H9 (cell line): ENCODE data around the gene LMO3. TPM values are rescaled to one million over a fixed set of nuclear protein-coding genes. Genes with fewer than 3 reads are reported as not detected.
A peak's percentile ranks its signal among the peaks of the same experiment; 100 is the strongest.

Experiments
- DNase-seq: peaks from one replicate; pipeline ENCODE4 v3.0.0-alpha.2; 2017
- H2AFZ ChIP-seq: one replicate; pipeline ENCODE4 v1.6.1; 2013; ENCODE audit warnings: mild to moderate bottlenecking, low read length, control low read depth, moderate library complexity
- H2AK5ac ChIP-seq: 2 replicates; pipeline ENCODE4 v1.6.1; 2013; ENCODE audit warnings: low read length, control low read depth, mixed read lengths; ENCODE audit not compliant: insufficient read length
- H2BK120ac ChIP-seq: one replicate; pipeline ENCODE4 v1.6.1; 2013; ENCODE audit warnings: low read depth, mild to moderate bottlenecking, low read length, control low read depth, inconsistent platforms; ENCODE audit not compliant: poor library complexity, severe bottlenecking
- H2BK12ac ChIP-seq: 2 replicates; pipeline ENCODE4 v1.6.1; 2013; ENCODE audit warnings: low read length, control low read depth, mixed read lengths, low read depth; ENCODE audit not compliant: insufficient read length
- H2BK15ac ChIP-seq: 2 replicates; pipeline ENCODE4 v1.6.1; 2013; ENCODE audit warnings: low read depth, low read length, control low read depth
- H2BK20ac ChIP-seq: one replicate; pipeline ENCODE4 v1.6.1; 2013; ENCODE audit warnings: low read depth, mild to moderate bottlenecking, low read length, control low read depth, inconsistent platforms; ENCODE audit not compliant: poor library complexity, severe bottlenecking
- H2BK5ac ChIP-seq: 2 replicates; pipeline ENCODE4 v1.6.1; 2013; ENCODE audit warnings: low read length, control low read depth, mixed read lengths; ENCODE audit not compliant: insufficient read length
- H3K14ac ChIP-seq: 2 replicates; pipeline ENCODE4 v1.6.1; 2013; ENCODE audit warnings: low read length, control low read depth; ENCODE audit not compliant: insufficient read depth
- H3K18ac ChIP-seq: 2 replicates; pipeline ENCODE4 v1.6.1; 2013; ENCODE audit warnings: low read depth, mild to moderate bottlenecking, mixed read lengths, low read length, control low read depth; ENCODE audit not compliant: insufficient read length
- H3K23ac ChIP-seq: 2 replicates; pipeline ENCODE4 v1.6.1; 2013; ENCODE audit warnings: low read length, control low read depth, mixed read lengths, low read depth; ENCODE audit not compliant: insufficient read length
- H3K23me2 ChIP-seq: 2 replicates; pipeline ENCODE4 v1.6.1; 2013; ENCODE audit warnings: low read depth, mild to moderate bottlenecking, mixed read lengths, low read length, control low read depth; ENCODE audit not compliant: insufficient read length, poor library complexity, severe bottlenecking
- H3K27ac ChIP-seq: 2 replicates; pipeline ENCODE4 v1.5.1; 2013; ENCODE audit warnings: low read length, control low read depth, mixed read lengths, low read depth; ENCODE audit not compliant: insufficient read length
- H3K27me3 ChIP-seq: 2 replicates; pipeline ENCODE4 v1.6.1; 2013; ENCODE audit warnings: low read length, control low read depth, inconsistent platforms; ENCODE audit not compliant: insufficient read depth
- H3K4ac ChIP-seq: 2 replicates; pipeline ENCODE4 v1.6.1; 2013; ENCODE audit warnings: low read depth, mild to moderate bottlenecking, control low read depth, inconsistent platforms, low read length, moderate library complexity
- H3K4me1 ChIP-seq: 2 replicates; pipeline ENCODE4 v1.6.1; 2013; ENCODE audit warnings: low read length, control low read depth, inconsistent platforms; ENCODE audit not compliant: insufficient read depth
- H3K4me2 ChIP-seq: 2 replicates; pipeline ENCODE4 v1.6.1; 2013; ENCODE audit warnings: low read length, control low read depth, mixed read lengths; ENCODE audit not compliant: insufficient read length, insufficient read depth
- H3K56ac ChIP-seq: 2 replicates; pipeline ENCODE4 v1.6.1; 2013; ENCODE audit warnings: low read depth, mild to moderate bottlenecking, mixed read lengths, low read length, control low read depth; ENCODE audit not compliant: insufficient read length
- H3K79me1 ChIP-seq: 2 replicates; pipeline ENCODE4 v1.6.1; 2013; ENCODE audit warnings: low read depth, mild to moderate bottlenecking, moderate library complexity, low read length, control low read depth, inconsistent platforms; ENCODE audit not compliant: insufficient read depth, poor library complexity, severe bottlenecking
- H3K79me2 ChIP-seq: 2 replicates; pipeline ENCODE4 v1.6.1; 2013; ENCODE audit warnings: low read length, control low read depth, inconsistent platforms; ENCODE audit not compliant: insufficient read depth
- H3K9ac ChIP-seq: 2 replicates; pipeline ENCODE4 v1.6.1; 2013; ENCODE audit warnings: low read length, control low read depth, mixed read lengths; ENCODE audit not compliant: insufficient read length; ENCODE audit errors: extremely low read depth
- H3K9me3 ChIP-seq: one replicate; pipeline ENCODE4 v1.6.1; 2013; ENCODE audit warnings: low read depth, low read length, inconsistent platforms; ENCODE audit not compliant: control insufficient read depth
- H3T11ph ChIP-seq: one replicate; pipeline ENCODE4 v1.6.1; 2013; ENCODE audit warnings: mild to moderate bottlenecking, low read length, control low read depth, inconsistent platforms
- H4K20me1 ChIP-seq: one replicate; pipeline ENCODE4 v1.6.1; 2013; ENCODE audit not compliant: control insufficient read depth, insufficient read length, insufficient read depth
- H4K5ac ChIP-seq: 2 replicates; pipeline ENCODE4 v1.6.1; 2013; ENCODE audit warnings: low read depth, mild to moderate bottlenecking, mixed read lengths, low read length, control low read depth; ENCODE audit not compliant: insufficient read length
- H4K8ac ChIP-seq: replicated peaks from 2 replicates; pipeline ENCODE4 v1.6.1; 2013; ENCODE audit warnings: low read length, control low read depth, mixed read lengths, low read depth; ENCODE audit not compliant: insufficient read length
- H4K91ac ChIP-seq: 2 replicates; pipeline ENCODE4 v1.6.1; 2013; ENCODE audit warnings: low read depth, mild to moderate bottlenecking, moderate library complexity, mixed read lengths, low read length, control low read depth; ENCODE audit not compliant: insufficient read length
- H3K27ac Mint-ChIP-seq, 3 experiments: 2 replicates in 2 of 3; 3 replicates in 1 of 3; pipeline ENCODE4 v1.8.0; 2020 to 2021; ENCODE audit warnings: mixed read lengths in 3 of 3, mild to moderate bottlenecking in 1 of 3, moderate library complexity in 1 of 3
- H3K27me3 Mint-ChIP-seq: 2 replicates; pipeline ENCODE4 v1.8.0; 2021; ENCODE audit warnings: low read depth, mild to moderate bottlenecking, moderate library complexity, mixed read lengths
- H3K36me3 Mint-ChIP-seq, 3 experiments: 2 replicates in 2 of 3; 3 replicates in 1 of 3; pipeline ENCODE4 v1.8.0; 2020 to 2021; ENCODE audit warnings: low read depth in 3 of 3, mixed read lengths in 3 of 3; ENCODE audit not compliant: insufficient read depth in 1 of 3
- H3K4me1 Mint-ChIP-seq, 2 experiments: 2 replicates each; pipeline ENCODE4 v1.8.0; 2020; ENCODE audit warnings: mixed read lengths in 2 of 2
- H3K4me3 Mint-ChIP-seq, 2 experiments: 2 replicates in 1 of 2; 3 replicates in 1 of 2; pipeline ENCODE4 v1.8.0; 2020 to 2021; ENCODE audit warnings: mild to moderate bottlenecking in 2 of 2, mixed read lengths in 2 of 2, moderate library complexity in 1 of 2
- H3K9me3 Mint-ChIP-seq, 2 experiments: 2 replicates in 1 of 2; 3 replicates in 1 of 2; pipeline ENCODE4 v1.8.0; 2020; ENCODE audit warnings: mild to moderate bottlenecking in 2 of 2, mixed read lengths in 2 of 2, moderate library complexity in 1 of 2
- CTCF ChIP-seq: fragments of 200-600 bp; sonication (generic); conservative IDR thresholded peaks from 3 replicates; pipeline ENCODE4 v1.8.0; 2021; ENCODE audit warnings: antibody characterized with exemption, mild to moderate bottlenecking
- WGBS: extraction: QIAGEN DNeasy Blood & Tissue Kit; methylation state at CpG from one replicate; pipeline ENCODE4 v1.1.7; 2013; ENCODE audit warnings: missing lambda C conversion rate, low lambda C conversion rate, mixed read lengths; ENCODE audit not compliant: insufficient read length; ENCODE audit errors: extremely low coverage; 5-methylcytosine and 5-hydroxymethylcytosine counted together
- total RNA-seq: library from RNA; stranded (reverse); gene quantifications from 2 replicates; pipeline ENCODE4 v1.2.1, GENCODE V29; 2021

LMO3 gene
- total RNA-seq, 1 experiment from 2014 or later, result not detected

- no peak overlapping the region for H3T11ph ChIP-seq
- no peak overlapping the region for H2BK15ac ChIP-seq
- H2BK5ac ChIP-seq, result no peak overlapping the region
- H3K4me2 ChIP-seq, result peak overlapping the region; percentile 79
- H4K8ac ChIP-seq, result no peak overlapping the region
- H2BK12ac ChIP-seq, result no peak overlapping the region
- peaks cover 28% of the 10 kb centered on the region for H3K23me2 ChIP-seq
- H4K20me1 ChIP-seq, result no peaks in the 10 kb centered on the region
- Mint-ChIP-seq H3K27me3 (peaks cover 72% of the 10 kb centered on the region), H3K36me3 (no peaks in the 10 kb centered on the region), H3K9me3 (no peaks in the 10 kb centered on the region; a peak in 1 of 5 replicates), H3K27ac (0 out of 7 replicates have a peak overlapping the region, but pooled peaks of 1 of the 3 experiments have one; percentile 60), H3K4me3 (peak overlapping the region in 1 of 2 experiments; percentile 72; a peak in 3 of 5 replicates), H3K4me1 (peaks cover 61 to 71% of the 10 kb centered on the region in 2 experiments)
- no peak overlapping the region for H2BK20ac ChIP-seq
- H3K4ac ChIP-seq, result no peak overlapping the region
- no peak overlapping the region for H2AFZ ChIP-seq
- no peak overlapping the region for H3K56ac ChIP-seq
- H3K27me3 ChIP-seq, result peaks cover 5% of the 10 kb centered on the region; the same call in 1 of the 2 replicates
- H3K27ac ChIP-seq, result no peak overlapping the region
- no peak overlapping the region for H3K23ac ChIP-seq
- no peak overlapping the region for H4K91ac ChIP-seq
- no peak overlapping the region for H4K5ac ChIP-seq
- H3K18ac ChIP-seq, result no peak overlapping the region
- H3K14ac ChIP-seq, result no peak overlapping the region; the same call in 1 of the 2 replicates
- no peak overlapping the region for H3K9ac ChIP-seq
- no peak overlapping the region for H2BK120ac ChIP-seq
- peaks cover 5% of the 10 kb centered on the region; the same call in 1 of the 2 replicates for H3K4me1 ChIP-seq
- no peaks in the 10 kb centered on the region for H3K9me3 ChIP-seq
- no CpG with 5 or more reads among the region's 9 CpGs for WGBS
- no peaks in the 10 kb centered on the region for H3K79me1 ChIP-seq
- no peak for DNase-seq
- no peak overlapping the region for H2AK5ac ChIP-seq
- no peak for TF ChIP-seq CTCF
- no peaks in the 10 kb centered on the region for H3K79me2 ChIP-seq
Observed at GRCh38 chr12:16608946-16609539, 3.1 kb upstream of the LMO3 start.
